NCI-H2196 (cell line): Measurements from ENCODE around the gene NOLC1.
A peak's percentile ranks its signal among the peaks of the same experiment; 100 is the strongest.

ENCODE experiments used
- DNase-seq: peaks from one replicate; lab custom pipeline; 2025; ENCODE audit not compliant: unreplicated experiment; lab: John Stamatoyannopoulos, UW

Gene NOLC1

GRCh38 chr10:102151774-102152544 is at the start of gene NOLC1:
NOLC1 (plus strand) TSS chr10:102152389; CDS start chr10:102152411, 22 bp downstream.
- peak; percentile 89 for DNase-seq

GRCh38 chr10:102102421-102102820 is 49.8 kb upstream of the NOLC1 start:
- no peak for DNase-seq

GRCh38 chr10:102106998-102107397 is 45.2 kb upstream of the NOLC1 start:
- no peak for DNase-seq

GRCh38 chr10:102109166-102110116 is 42.7 kb upstream of the NOLC1 start:
- no peak for DNase-seq

- DNase-seq = no peak
Measured at GRCh38 chr10:102111276-102111675, 40.9 kb upstream of the NOLC1 start.

GRCh38 chr10:102112210-102112817 is 39.9 kb upstream of the NOLC1 start:
- no peak for DNase-seq

- no peak for DNase-seq
Measured at GRCh38 chr10:102113261-102113955, 38.8 kb upstream of the NOLC1 start.

GRCh38 chr10:102113956-102114857 is 38.0 kb upstream of the NOLC1 start:
- DNase-seq = no peak

- DNase-seq = peak; percentile 76
Measured at GRCh38 chr10:102114861-102115618, 37.1 kb upstream of the NOLC1 start.

GRCh38 chr10:102115775-102116174 is 36.4 kb upstream of the NOLC1 start:
- DNase-seq = no peak

GRCh38 chr10:102116656-102117055 is 35.5 kb upstream of the NOLC1 start:
- DNase-seq = no peak

- DNase-seq = peak; percentile 67
Measured at GRCh38 chr10:102117391-102118159, 34.6 kb upstream of the NOLC1 start.

- DNase-seq = no peak
Measured at GRCh38 chr10:102118867-102119266, 33.3 kb upstream of the NOLC1 start.

- peak; percentile 11 for DNase-seq
Measured at GRCh38 chr10:102119417-102120141, 32.6 kb upstream of the NOLC1 start.

GRCh38 chr10:102120142-102120990 is 31.8 kb upstream of the NOLC1 start, which contains the start of gene LDB1:
LDB1 (minus strand) TSS chr10:102120368; CDS start chr10:102120110, 258 bp downstream.
- DNase-seq = peak; percentile 59

GRCh38 chr10:102120991-102121738 is 31.0 kb upstream of the NOLC1 start:
- peak; percentile 28 for DNase-seq
